TTC549 (cell line): Measurements from ENCODE around the gene ITGAD.

ENCODE experiments used
- FAIRE-seq: peaks from 2 replicates; lab custom pipeline; 2012; peaks lifted over from hg19 to GRCh38; lab: Jason Lieb, UNC

The ITGAD gene

GRCh38 chr16:31475946-31476302 is 82.8 kb downstream of the ITGAD start:
- no peak for FAIRE-seq
